Stimulated activated memory B cell treated with anti-CD40 and anti-IgM and Interleukin-4, amounts not matched to agents 10 μg/mL and 1 μg/mL and 100 μg/mL, for 72 hours (primary cell): ENCODE data around the gene ABCG4.
"Not testable (repeated sequence)": the region's sequence is repeated elsewhere in the genome, so short reads cannot be mapped to it uniquely, and the experiment has no call there.

Experiments
- ATAC-seq: fragments of 150-1000 bp; cut with Tn5 transposase; 2 replicates; pipeline ENCODE4 v1.10.0; 2021
- H3K27ac Mint-ChIP-seq: one replicate; pipeline ENCODE4 v1.8.0; 2022; ENCODE audit warnings: mild to moderate bottlenecking, mixed read lengths
- H3K27me3 Mint-ChIP-seq: one replicate; pipeline ENCODE4 v1.8.0; 2022; ENCODE audit warnings: mixed read lengths
- H3K36me3 Mint-ChIP-seq: one replicate; pipeline ENCODE4 v1.8.0; 2022; ENCODE audit warnings: mixed read lengths
- H3K4me1 Mint-ChIP-seq: one replicate; pipeline ENCODE4 v1.8.0; 2022; ENCODE audit warnings: mixed read lengths
- H3K4me3 Mint-ChIP-seq: one replicate; pipeline ENCODE4 v1.8.0; 2022; ENCODE audit warnings: mild to moderate bottlenecking, moderate library complexity, mixed read lengths
- H3K9me3 Mint-ChIP-seq: one replicate; pipeline ENCODE4 v1.8.0; 2022; ENCODE audit warnings: mixed read lengths

The ABCG4 gene

GRCh38 chr11:119126675-119127268 lies 22.1 kb upstream of the ABCG4 start:
- H3K36me3 Mint-ChIP-seq: peaks cover 39% of the 10 kb centered on the region
- H3K9me3 Mint-ChIP-seq: no peaks in the 10 kb centered on the region
- H3K27me3 Mint-ChIP-seq: no peaks in the 10 kb centered on the region
- ATAC-seq: no peak
- H3K4me3 Mint-ChIP-seq: no peak overlapping the region
- H3K27ac Mint-ChIP-seq: no peak overlapping the region
- peaks cover 28% of the 10 kb centered on the region for H3K4me1 Mint-ChIP-seq

DNA sequence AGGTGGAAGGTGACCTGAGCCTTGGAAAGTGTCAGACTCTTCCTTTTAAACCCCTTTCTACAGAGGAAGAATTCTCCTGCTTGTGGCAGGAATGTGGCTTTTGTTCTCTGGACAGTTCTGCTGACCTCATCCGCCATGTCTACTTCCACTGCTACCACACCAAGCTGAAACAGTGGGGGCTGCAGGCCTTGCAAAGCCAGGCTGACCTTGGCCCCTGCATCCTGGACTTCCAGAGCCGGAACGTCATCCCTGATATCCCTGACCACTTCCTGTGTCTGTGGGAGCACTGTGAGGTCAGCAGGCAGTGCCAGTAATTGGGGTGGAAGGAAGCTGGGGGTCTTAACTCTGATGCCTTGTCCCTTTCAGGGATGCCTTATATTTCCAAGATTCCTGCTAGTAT lies 18.2 kb upstream of the ABCG4 start:
- H3K4me3 Mint-ChIP-seq: no peak overlapping the region
- H3K4me1 Mint-ChIP-seq: peaks cover 11% of the 10 kb centered on the region
- peaks cover 54% of the 10 kb centered on the region for H3K36me3 Mint-ChIP-seq
- H3K27ac Mint-ChIP-seq: no peak overlapping the region
- no peak for ATAC-seq
- no peaks in the 10 kb centered on the region for H3K27me3 Mint-ChIP-seq
- no peaks in the 10 kb centered on the region for H3K9me3 Mint-ChIP-seq

DNA sequence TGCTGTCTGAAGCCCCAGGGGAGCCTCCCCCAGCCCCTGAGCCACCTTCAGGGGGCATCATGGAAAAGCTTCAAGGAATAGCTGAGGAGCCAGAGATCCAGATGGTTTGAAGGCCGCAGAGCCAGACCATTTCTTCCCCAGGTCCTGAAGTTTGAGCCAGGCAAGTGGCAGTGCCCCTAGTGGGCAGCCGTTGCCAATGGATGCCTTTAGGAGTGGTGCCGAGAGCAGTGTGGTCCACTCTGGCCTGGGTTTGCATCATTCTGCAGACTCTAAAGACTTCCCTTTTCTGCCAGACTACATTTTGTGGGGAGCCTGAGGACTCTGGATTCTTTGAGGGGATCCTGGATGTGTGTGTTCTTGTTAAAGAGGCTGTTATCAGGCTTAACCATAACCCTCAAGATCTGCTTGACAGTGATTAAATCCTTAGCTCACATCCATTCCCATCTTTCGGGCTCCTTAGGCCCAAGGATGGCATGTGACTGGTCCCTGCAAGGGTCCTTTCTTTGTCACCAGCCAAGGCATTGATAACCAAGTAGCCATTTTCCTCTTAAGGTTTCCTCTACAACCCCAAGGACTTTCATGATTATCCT lies 14.4 kb upstream of the ABCG4 start:
- Mint-ChIP-seq H3K27me3 (peaks cover 14% of the 10 kb centered on the region), H3K27ac (no peak overlapping the region), H3K36me3 (peaks cover 49% of the 10 kb centered on the region), H3K4me3 (no peak overlapping the region), H3K9me3 (no peaks in the 10 kb centered on the region), H3K4me1 (peaks cover 4% of the 10 kb centered on the region)
- ATAC-seq: no peak

DNA sequence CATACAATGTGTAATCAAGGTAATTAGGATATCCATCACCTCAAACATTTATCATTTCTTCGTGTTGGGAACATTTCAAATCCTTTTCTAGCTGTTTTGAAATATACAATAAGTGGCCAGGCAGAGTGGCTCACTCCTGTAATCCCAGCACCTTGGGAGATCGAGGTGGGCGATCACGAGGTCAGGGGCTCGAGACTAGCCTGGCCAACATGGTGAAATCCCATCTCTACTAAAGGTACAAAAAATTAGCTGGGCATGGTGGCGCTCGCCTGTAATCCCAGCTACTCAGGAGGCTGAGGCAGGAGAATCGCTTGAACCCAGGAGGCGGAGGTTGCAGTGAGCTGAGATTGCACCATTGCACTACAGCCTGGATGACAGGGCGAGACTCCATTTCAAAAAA lies 9.6 kb upstream of the ABCG4 start:
- H3K36me3 Mint-ChIP-seq: not testable (repeated sequence)

DNA sequence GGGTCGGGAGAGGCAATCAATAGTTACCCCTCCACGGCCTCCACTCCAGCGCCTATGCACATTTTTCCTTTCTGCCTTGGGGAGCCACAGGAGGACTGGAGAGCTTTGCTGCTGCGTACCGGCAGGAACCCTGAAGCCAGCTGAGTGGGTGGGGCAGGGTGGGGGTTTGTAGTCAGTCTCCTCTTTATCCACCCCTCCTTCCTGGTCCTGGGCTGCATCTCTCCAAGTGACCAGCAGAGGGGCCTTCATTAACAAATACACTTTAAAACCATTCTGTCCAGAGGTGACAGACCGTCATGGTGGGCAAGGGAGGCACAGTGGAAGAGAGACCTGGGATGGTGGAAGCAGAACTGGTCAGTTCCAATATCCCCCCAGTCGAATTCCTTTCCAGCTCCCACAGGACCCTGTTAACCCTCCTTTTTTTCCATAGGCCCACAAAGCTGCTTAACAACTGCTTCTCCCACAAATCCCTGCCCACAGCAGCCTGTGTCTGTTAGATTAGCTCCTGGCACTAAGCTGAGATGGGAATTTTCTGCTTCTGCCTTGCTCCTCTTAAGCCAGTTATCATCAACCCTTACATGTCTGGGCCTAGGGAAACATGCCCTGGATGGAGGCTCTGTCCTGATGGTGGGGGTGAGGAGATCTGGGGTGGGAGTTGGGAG lies 3.9 kb upstream of the ABCG4 start:
- no peaks in the 10 kb centered on the region for H3K9me3 Mint-ChIP-seq
- no peaks in the 10 kb centered on the region for H3K36me3 Mint-ChIP-seq
- no peak overlapping the region for H3K27ac Mint-ChIP-seq
- peaks cover 62% of the 10 kb centered on the region for H3K27me3 Mint-ChIP-seq
- H3K4me3 Mint-ChIP-seq: no peak overlapping the region
- ATAC-seq: peak; percentile 62
- peaks cover 21% of the 10 kb centered on the region for H3K4me1 Mint-ChIP-seq

More for the DNA sequence above, 9.6 kb upstream of the ABCG4 start:
- not testable (repeated sequence) for H3K4me3 Mint-ChIP-seq, H3K4me1 Mint-ChIP-seq, ATAC-seq, H3K9me3 Mint-ChIP-seq, H3K27ac Mint-ChIP-seq
- H3K27me3 Mint-ChIP-seq: peaks cover 31% of the 10 kb centered on the region

DNA sequence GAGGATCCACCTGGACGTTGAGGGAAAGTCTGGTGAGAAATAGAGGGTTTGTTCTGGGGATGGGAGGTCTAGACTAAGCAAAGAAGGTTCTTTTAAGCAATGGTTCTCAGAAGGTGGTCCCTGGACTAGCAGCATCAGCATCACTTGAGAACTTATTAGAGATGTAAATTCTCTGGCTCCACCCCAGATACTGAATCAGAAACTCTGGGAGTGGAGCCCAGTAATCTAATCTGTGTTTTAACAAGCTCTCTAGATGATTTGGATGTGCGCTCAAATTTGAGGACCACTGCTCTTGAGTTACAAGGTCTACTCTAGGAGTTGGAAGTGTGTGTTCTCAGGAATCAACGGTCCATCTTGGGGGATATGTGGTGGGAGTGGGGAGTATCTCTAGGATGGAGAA lies 3.3 kb upstream of the ABCG4 start:
- H3K27me3 Mint-ChIP-seq: peaks cover 65% of the 10 kb centered on the region
- H3K36me3 Mint-ChIP-seq: no peaks in the 10 kb centered on the region
- ATAC-seq: no peak
- peaks cover 21% of the 10 kb centered on the region for H3K4me1 Mint-ChIP-seq
- no peaks in the 10 kb centered on the region for H3K9me3 Mint-ChIP-seq
- H3K4me3 Mint-ChIP-seq: no peak overlapping the region
- H3K27ac Mint-ChIP-seq: no peak overlapping the region

DNA sequence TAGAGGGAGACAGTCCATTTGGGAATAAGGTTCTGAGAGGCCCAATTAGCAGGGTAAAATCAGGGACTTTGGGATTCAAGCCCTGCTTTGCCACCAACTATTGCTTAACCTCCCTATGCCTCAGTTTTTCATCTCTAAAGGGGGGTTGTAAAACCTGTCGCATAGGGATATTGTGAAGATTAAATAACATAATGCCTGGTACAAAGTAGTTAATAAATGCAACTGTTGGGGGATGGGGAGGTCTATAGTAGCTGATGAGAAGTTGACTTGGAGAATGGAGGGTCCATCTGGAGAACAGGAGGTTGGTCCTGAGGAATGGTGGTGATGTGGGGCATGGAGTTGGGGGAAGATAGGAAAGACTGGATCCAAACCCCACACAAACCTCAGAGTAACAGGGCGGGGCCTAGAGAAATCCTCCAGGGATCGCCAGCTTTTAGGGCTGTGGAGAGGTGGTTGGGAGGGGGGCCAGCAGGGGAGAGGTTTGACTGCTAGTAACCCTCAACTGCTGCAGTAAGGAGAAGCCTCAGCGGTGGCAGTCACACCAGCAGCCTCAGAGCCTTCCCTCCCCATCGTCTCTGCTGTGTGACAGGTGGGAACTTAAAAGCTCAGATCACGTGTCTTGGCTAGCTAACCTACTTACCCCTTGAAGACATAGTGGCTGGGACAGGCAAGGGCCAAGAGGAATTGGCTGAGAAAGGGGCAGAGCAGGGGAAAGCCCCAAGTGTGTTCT lies 1.1 kb upstream of the ABCG4 start:
- no peak overlapping the region for H3K27ac Mint-ChIP-seq
- peaks cover 21% of the 10 kb centered on the region for H3K4me1 Mint-ChIP-seq
- no peaks in the 10 kb centered on the region for H3K36me3 Mint-ChIP-seq
- no peaks in the 10 kb centered on the region for H3K9me3 Mint-ChIP-seq
- H3K27me3 Mint-ChIP-seq: peaks cover 81% of the 10 kb centered on the region
- ATAC-seq: no peak
- peak overlapping the region; percentile 4 for H3K4me3 Mint-ChIP-seq

DNA sequence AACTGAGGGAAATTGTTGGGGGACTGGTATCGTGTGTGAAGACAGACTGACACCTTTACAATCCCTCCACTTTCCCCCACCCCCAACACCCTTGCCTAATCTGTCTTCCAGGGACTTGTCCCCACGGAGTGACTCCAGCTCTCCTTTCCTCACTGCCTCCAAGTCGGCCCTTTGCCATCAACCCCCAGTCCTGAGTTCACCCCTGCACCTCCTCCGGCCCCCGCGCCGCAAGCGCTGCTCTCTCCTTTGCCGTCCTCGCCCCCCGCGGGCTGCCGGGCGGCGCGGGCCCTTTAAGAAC lies 183 bp upstream of the ABCG4 start:
- no peaks in the 10 kb centered on the region for H3K36me3 Mint-ChIP-seq
- peak overlapping the region; percentile 58 for H3K4me3 Mint-ChIP-seq
- no peak overlapping the region for H3K27ac Mint-ChIP-seq
- H3K27me3 Mint-ChIP-seq: peaks cover 86% of the 10 kb centered on the region
- no peaks in the 10 kb centered on the region for H3K9me3 Mint-ChIP-seq
- ATAC-seq: no peak
- H3K4me1 Mint-ChIP-seq: peaks cover 21% of the 10 kb centered on the region

DNA sequence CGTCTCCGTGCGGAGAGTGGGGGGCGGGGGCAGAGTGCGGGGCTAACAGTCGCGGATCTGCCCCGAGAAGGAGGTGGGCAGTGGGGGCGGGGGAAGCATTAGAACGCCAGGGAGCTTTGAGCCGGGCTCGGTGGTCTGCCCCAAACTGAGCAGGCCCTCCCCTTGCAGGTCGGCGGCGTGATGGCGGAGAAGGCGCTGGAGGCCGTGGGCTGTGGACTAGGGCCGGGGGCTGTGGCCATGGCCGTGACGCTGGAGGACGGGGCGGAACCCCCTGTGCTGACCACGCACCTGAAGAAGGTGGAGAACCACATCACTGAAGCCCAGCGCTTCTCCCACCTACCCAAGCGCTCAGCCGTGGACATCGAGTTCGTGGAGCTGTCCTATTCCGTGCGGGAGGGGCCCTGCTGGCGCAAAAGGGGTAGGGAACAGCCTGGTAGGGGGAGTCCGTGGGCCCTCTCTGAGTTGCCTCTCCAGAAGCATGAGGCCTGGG lies 979 bp downstream of the ABCG4 start:
- Mint-ChIP-seq H3K9me3 (no peaks in the 10 kb centered on the region), H3K4me3 (peak overlapping the region; percentile 57), H3K27me3 (peaks cover 92% of the 10 kb centered on the region), H3K36me3 (no peaks in the 10 kb centered on the region), H3K4me1 (peaks cover 21% of the 10 kb centered on the region), H3K27ac (no peak overlapping the region)
- ATAC-seq: no peak

- Mint-ChIP-seq H3K27ac (no peak overlapping the region), H3K9me3 (no peaks in the 10 kb centered on the region), H3K4me1 (peaks cover 28% of the 10 kb centered on the region), H3K36me3 (no peaks in the 10 kb centered on the region), H3K4me3 (no peak overlapping the region), H3K27me3 (peaks cover 95% of the 10 kb centered on the region)
- ATAC-seq: no peak
Measured at GRCh38 chr11:119152043-119152442, 3.2 kb downstream of the ABCG4 start.

GRCh38 chr11:119152604-119153003 lies 3.8 kb downstream of the ABCG4 start:
- no peak for ATAC-seq
- H3K9me3 Mint-ChIP-seq: no peaks in the 10 kb centered on the region
- peaks cover 90% of the 10 kb centered on the region for H3K27me3 Mint-ChIP-seq
- H3K36me3 Mint-ChIP-seq: no peaks in the 10 kb centered on the region
- H3K4me3 Mint-ChIP-seq: no peak overlapping the region
- H3K27ac Mint-ChIP-seq: no peak overlapping the region
- peaks cover 26% of the 10 kb centered on the region for H3K4me1 Mint-ChIP-seq

DNA sequence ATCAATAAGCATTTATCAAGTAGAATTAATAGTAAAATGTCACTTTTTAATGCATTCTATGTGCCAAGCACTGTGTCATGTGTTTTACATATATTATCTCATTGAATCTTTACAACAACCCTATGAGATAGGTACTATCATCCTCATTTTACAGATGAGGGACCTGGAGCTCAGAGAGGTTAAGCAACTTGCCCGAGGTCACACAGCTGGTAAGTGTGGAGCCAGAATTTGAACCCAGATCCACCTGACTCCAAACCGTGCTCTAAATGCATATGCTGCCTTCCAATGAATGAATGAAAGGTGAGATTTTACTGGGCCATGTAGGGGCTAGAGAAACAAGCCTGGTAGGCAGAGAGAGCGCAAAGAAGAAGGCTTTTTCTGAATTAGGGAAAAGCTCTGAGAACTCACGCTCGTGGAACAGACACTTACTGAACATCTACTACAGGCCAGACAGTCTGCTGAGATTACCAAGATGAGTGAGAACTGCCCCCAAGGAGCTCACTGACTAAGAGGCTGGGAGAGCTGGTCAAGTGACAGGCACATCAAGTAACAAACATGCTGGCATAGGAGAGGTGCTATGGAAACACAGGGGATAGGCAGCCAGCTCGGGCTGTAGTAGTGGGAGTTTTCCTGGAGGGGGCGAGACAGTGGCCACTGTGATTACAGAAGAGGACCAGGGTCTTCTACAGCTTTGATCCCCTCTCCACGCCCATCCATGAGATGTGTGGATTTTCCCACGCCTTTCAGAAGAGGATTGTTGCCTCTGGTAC lies 4.4 kb downstream of the ABCG4 start:
- no peak for ATAC-seq
- Mint-ChIP-seq H3K4me3 (no peak overlapping the region), H3K9me3 (no peaks in the 10 kb centered on the region), H3K36me3 (no peaks in the 10 kb centered on the region), H3K27ac (no peak overlapping the region), H3K27me3 (peaks cover 83% of the 10 kb centered on the region), H3K4me1 (peaks cover 20% of the 10 kb centered on the region)

- ATAC-seq: no peak
- no peak overlapping the region for H3K4me3 Mint-ChIP-seq
- H3K9me3 Mint-ChIP-seq: no peaks in the 10 kb centered on the region
- H3K36me3 Mint-ChIP-seq: no peaks in the 10 kb centered on the region
- no peak overlapping the region for H3K27ac Mint-ChIP-seq
- peaks cover 76% of the 10 kb centered on the region for H3K27me3 Mint-ChIP-seq
- H3K4me1 Mint-ChIP-seq: peaks cover 14% of the 10 kb centered on the region
Measured at GRCh38 chr11:119154178-119154577, 5.3 kb downstream of the ABCG4 start.

DNA sequence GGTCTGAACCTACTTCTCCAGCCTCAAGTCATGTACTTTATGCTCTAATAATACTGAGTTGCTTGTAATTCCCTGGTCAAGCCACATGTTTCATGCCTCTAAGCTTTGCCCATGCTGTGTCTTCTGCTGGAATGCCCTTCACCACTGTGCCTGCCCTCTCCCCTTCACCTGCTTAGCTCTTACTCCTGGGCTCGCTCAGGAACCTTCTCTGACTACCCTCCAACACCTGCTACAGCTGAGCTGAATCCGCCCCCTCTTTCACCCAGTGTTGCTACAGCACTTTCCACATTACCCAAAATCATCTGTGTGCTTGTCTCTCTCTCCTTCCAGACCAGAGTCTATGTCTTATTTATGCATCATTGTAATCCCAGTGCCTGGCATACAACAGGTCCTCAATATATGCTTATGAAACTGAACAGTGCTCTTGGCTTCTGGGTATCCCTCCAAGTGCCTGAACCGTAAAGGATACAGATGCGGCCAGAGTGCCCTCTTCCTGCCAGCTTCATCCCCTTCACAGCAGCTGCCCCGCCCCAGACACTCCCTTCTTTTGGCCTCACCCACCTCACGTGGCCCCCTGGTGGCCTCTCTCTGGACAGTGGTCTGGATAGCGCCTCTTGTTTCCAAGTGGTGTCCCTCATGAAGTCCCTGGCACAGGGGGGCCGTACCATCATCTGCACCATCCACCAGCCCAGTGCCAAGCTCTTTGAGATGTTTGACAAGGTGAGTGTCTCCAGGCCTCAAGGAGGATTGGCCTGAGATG lies 7.1 kb downstream of the ABCG4 start:
- H3K4me1 Mint-ChIP-seq: peaks cover 7% of the 10 kb centered on the region
- peaks cover 59% of the 10 kb centered on the region for H3K27me3 Mint-ChIP-seq
- H3K36me3 Mint-ChIP-seq: no peaks in the 10 kb centered on the region
- no peak overlapping the region for H3K27ac Mint-ChIP-seq
- H3K9me3 Mint-ChIP-seq: no peaks in the 10 kb centered on the region
- H3K4me3 Mint-ChIP-seq: no peak overlapping the region
- no peak for ATAC-seq
